ENCODE measurements around the gene FAM210B.

The FAM210B gene

DNA sequence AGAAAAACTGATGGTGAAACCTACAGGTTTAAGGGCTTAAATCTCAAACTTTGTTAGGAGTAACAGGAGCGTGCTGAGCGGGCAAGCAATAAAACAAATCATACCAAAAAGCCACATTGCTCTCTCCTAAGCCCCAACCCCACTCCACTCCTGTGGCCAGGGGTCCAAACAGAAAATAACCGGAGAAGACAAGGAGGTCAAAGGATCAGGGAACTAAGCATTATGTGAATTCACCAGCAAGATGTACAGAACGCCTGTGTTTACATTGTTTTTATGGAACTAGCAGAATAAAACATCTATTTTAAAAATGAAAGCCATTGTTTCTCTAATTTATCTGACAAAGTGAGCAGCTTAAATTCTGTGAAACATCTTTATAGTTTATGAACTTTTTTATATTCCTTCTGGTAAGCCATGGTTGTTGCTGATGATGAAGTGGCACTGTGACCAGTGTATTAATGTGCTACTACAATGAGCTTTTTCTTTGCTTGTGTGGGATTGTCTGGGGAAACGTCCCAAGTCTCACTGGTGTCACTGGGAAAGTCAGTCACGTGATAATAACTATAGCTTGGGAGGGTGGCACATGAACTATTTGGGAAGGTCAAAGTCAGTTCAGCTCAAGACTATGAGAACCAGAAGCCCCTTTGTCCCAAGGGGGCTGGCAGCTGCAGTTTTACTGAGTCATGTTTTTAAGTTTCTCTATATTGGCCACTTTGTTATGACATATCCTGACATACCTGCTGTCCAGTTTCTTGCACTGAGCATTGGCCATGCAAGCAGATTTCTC, 9.8 kb downstream of the FAM210B start:
- ATAC-seq, result no peak
- TF ChIP-seq RARB (CRISPR knock-in tag; IDR thresholded peaks at IDR 0.05) (no peak), ZNF565 (CRISPR knock-in tag; conservative IDR thresholded peaks at IDR 0.05; ENCODE audit: low read depth) (no peak), ZFP30 (CRISPR knock-in tag; IDR thresholded peaks at IDR 0.05) (no peak), SNAI2 (CRISPR knock-in tag; IDR thresholded peaks at IDR 0.05) (no peak), ZC3H10 (CRISPR knock-in tag; IDR thresholded peaks at IDR 0.05) (no peak), ARNTL (CRISPR knock-in tag; IDR thresholded peaks at IDR 0.05; ENCODE audit: borderline replicate concordance, low read depth) (no peak), GLIS3 (CRISPR knock-in tag; IDR thresholded peaks at IDR 0.05) (no peak), OSR1 (CRISPR knock-in tag; IDR thresholded peaks at IDR 0.05) (no peak), BACH2 (CRISPR knock-in tag; IDR thresholded peaks at IDR 0.05; ENCODE audit: borderline replicate concordance) (no peak), TCF4 (CRISPR knock-in tag; IDR thresholded peaks at IDR 0.05; ENCODE audit: borderline replicate concordance) (no peak), ZNF8 (CRISPR knock-in tag; IDR thresholded peaks at IDR 0.05) (no peak), TOX (CRISPR knock-in tag; IDR thresholded peaks at IDR 0.05; ENCODE audit: borderline replicate concordance) (no peak)
- TF ChIP-seq, protein P1, sequence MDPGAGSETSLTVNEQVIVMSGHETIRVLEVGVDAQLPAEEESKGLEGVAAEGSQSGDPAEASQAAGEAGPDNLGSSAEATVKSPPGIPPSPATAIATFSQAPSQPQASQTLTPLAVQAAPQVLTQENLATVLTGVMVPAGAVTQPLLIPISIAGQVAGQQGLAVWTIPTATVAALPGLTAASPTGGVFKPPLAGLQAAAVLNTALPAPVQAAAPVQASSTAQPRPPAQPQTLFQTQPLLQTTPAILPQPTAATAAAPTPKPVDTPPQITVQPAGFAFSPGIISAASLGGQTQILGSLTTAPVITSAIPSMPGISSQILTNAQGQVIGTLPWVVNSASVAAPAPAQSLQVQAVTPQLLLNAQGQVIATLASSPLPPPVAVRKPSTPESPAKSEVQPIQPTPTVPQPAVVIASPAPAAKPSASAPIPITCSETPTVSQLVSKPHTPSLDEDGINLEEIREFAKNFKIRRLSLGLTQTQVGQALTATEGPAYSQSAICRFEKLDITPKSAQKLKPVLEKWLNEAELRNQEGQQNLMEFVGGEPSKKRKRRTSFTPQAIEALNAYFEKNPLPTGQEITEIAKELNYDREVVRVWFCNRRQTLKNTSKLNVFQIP (CRISPR knock-in tag; IDR thresholded peaks at IDR 0.05; ENCODE audit: borderline replicate concordance, low read depth), result no peak
- TF ChIP-seq, protein P2, sequence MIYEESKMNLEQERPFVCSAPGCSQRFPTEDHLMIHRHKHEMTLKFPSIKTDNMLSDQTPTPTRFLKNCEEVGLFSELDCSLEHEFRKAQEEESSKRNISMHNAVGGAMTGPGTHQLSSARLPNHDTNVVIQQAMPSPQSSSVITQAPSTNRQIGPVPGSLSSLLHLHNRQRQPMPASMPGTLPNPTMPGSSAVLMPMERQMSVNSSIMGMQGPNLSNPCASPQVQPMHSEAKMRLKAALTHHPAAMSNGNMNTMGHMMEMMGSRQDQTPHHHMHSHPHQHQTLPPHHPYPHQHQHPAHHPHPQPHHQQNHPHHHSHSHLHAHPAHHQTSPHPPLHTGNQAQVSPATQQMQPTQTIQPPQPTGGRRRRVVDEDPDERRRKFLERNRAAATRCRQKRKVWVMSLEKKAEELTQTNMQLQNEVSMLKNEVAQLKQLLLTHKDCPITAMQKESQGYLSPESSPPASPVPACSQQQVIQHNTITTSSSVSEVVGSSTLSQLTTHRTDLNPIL (CRISPR knock-in tag; IDR thresholded peaks at IDR 0.05; ENCODE audit: low read depth), result no peak
- TF ChIP-seq, protein P3, sequence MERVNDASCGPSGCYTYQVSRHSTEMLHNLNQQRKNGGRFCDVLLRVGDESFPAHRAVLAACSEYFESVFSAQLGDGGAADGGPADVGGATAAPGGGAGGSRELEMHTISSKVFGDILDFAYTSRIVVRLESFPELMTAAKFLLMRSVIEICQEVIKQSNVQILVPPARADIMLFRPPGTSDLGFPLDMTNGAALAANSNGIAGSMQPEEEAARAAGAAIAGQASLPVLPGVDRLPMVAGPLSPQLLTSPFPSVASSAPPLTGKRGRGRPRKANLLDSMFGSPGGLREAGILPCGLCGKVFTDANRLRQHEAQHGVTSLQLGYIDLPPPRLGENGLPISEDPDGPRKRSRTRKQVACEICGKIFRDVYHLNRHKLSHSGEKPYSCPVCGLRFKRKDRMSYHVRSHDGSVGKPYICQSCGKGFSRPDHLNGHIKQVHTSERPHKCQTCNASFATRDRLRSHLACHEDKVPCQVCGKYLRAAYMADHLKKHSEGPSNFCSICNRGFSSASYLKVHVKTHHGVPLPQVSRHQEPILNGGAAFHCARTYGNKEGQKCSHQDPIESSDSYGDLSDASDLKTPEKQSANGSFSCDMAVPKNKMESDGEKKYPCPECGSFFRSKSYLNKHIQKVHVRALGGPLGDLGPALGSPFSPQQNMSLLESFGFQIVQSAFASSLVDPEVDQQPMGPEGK (CRISPR knock-in tag; IDR thresholded peaks at IDR 0.05; ENCODE audit: borderline replicate concordance), result no peak
- TF ChIP-seq, protein P4, sequence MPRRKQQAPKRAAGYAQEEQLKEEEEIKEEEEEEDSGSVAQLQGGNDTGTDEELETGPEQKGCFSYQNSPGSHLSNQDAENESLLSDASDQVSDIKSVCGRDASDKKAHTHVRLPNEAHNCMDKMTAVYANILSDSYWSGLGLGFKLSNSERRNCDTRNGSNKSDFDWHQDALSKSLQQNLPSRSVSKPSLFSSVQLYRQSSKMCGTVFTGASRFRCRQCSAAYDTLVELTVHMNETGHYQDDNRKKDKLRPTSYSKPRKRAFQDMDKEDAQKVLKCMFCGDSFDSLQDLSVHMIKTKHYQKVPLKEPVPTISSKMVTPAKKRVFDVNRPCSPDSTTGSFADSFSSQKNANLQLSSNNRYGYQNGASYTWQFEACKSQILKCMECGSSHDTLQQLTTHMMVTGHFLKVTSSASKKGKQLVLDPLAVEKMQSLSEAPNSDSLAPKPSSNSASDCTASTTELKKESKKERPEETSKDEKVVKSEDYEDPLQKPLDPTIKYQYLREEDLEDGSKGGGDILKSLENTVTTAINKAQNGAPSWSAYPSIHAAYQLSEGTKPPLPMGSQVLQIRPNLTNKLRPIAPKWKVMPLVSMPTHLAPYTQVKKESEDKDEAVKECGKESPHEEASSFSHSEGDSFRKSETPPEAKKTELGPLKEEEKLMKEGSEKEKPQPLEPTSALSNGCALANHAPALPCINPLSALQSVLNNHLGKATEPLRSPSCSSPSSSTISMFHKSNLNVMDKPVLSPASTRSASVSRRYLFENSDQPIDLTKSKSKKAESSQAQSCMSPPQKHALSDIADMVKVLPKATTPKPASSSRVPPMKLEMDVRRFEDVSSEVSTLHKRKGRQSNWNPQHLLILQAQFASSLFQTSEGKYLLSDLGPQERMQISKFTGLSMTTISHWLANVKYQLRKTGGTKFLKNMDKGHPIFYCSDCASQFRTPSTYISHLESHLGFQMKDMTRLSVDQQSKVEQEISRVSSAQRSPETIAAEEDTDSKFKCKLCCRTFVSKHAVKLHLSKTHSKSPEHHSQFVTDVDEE (CRISPR knock-in tag; IDR thresholded peaks at IDR 0.05), result no peak

DNA sequence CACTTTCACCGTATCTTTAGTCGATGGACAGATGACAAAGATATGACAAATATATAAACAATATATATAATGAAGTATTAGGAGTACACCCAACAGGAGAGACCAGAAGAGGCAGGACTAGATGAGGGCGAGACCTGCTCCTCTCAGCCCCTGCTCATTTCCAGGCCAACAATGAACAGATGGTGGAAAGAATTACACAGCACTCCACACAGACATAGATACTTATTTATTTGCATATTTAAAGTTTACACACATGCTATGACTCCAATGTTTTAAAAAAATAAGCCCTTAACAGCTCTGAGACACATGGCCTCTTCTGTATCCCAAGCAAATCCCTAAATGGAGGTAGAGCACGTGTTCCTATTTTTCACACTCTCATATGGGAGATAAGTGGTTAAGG, 10.4 kb downstream of the FAM210B start:
- TF ChIP-seq ZNF565 (CRISPR knock-in tag; conservative IDR thresholded peaks at IDR 0.05; ENCODE audit: low read depth), result no peak
- TF ChIP-seq, protein P2 (CRISPR knock-in tag; IDR thresholded peaks at IDR 0.05; ENCODE audit: low read depth), result no peak
- TF ChIP-seq RARB (CRISPR knock-in tag; IDR thresholded peaks at IDR 0.05), result no peak
- TF ChIP-seq ZNF8 (CRISPR knock-in tag; IDR thresholded peaks at IDR 0.05), result no peak
- no peak for TF ChIP-seq TCF4 (CRISPR knock-in tag; IDR thresholded peaks at IDR 0.05; ENCODE audit: borderline replicate concordance)
- TF ChIP-seq ZFP30 (CRISPR knock-in tag; IDR thresholded peaks at IDR 0.05), result no peak
- no peak for TF ChIP-seq TOX (CRISPR knock-in tag; IDR thresholded peaks at IDR 0.05; ENCODE audit: borderline replicate concordance)
- TF ChIP-seq ZC3H10 (CRISPR knock-in tag; IDR thresholded peaks at IDR 0.05), result no peak
- TF ChIP-seq, protein P4 (CRISPR knock-in tag; IDR thresholded peaks at IDR 0.05), result no peak
- TF ChIP-seq PPARA (CRISPR knock-in tag; IDR thresholded peaks at IDR 0.05; ENCODE audit: borderline replicate concordance), result no peak
- no peak for TF ChIP-seq ARNTL (CRISPR knock-in tag; IDR thresholded peaks at IDR 0.05; ENCODE audit: borderline replicate concordance, low read depth)
- TF ChIP-seq, protein P5, sequence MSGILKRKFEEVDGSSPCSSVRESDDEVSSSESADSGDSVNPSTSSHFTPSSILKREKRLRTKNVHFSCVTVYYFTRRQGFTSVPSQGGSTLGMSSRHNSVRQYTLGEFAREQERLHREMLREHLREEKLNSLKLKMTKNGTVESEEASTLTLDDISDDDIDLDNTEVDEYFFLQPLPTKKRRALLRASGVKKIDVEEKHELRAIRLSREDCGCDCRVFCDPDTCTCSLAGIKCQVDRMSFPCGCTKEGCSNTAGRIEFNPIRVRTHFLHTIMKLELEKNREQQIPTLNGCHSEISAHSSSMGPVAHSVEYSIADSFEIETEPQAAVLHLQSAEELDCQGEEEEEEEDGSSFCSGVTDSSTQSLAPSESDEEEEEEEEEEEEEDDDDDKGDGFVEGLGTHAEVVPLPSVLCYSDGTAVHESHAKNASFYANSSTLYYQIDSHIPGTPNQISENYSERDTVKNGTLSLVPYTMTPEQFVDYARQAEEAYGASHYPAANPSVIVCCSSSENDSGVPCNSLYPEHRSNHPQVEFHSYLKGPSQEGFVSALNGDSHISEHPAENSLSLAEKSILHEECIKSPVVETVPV (CRISPR knock-in tag; IDR thresholded peaks at IDR 0.05), result no peak
- TF ChIP-seq BACH2 (CRISPR knock-in tag; IDR thresholded peaks at IDR 0.05; ENCODE audit: borderline replicate concordance), result no peak
- no peak for TF ChIP-seq ESRRG (CRISPR knock-in tag; IDR thresholded peaks at IDR 0.05)
- TF ChIP-seq GLIS3 (CRISPR knock-in tag; IDR thresholded peaks at IDR 0.05), result no peak
- no peak for TF ChIP-seq OSR1 (CRISPR knock-in tag; IDR thresholded peaks at IDR 0.05)
- TF ChIP-seq ISL1 (CRISPR knock-in tag; IDR thresholded peaks at IDR 0.05), result no peak
- TF ChIP-seq ZNF70 (CRISPR knock-in tag; IDR thresholded peaks at IDR 0.05), result no peak
- no peak for ATAC-seq
